Spleen (tissue), 7 donors: Measurements from ENCODE around the gene TSEN54.

Experiments
- POLR2A ChIP-seq, 3 donors: fragments of 450-650 bp; IDR thresholded peaks; one replicate each; pipeline ENCODE4 v1.5.1; 2017; ENCODE audit warnings: antibody characterized with exemption in 3 of 3, mild to moderate bottlenecking in 1 of 3
- POLR2AphosphoS5 ChIP-seq, 3 donors: sonication (generic); formaldehyde crosslinking; IDR thresholded peaks; one replicate each; pipeline ENCODE4 v1.5.1; 2017; ENCODE audit warnings: antibody characterized with exemption in 3 of 3
- TF ChIP-seq, protein P1 (sequence below), 11 experiments: fragments of 200-600 bp in 7 of 11; fragments of 450-650 bp in 4 of 11; sonication (generic) in 4 of 11; IDR thresholded peaks in 8 of 11; conservative IDR thresholded peaks in 3 of 11; 1 replicate in 7 of 11; 2 replicates in 4 of 11; pipeline versions ENCODE4 v1.4.0 to v1.8.0; 2016 to 2021; ENCODE audit warnings: antibody characterized with exemption in 11 of 11, inconsistent platforms in 4 of 11, mild to moderate bottlenecking in 1 of 11
- donor health status: DM: no; HTN: no; CAD: no; lungs with moderate emphysema.
- donor health status: DM: no; HTN: no; CAD: no.
- donor health status: DM: no; HTN: no; CAD: no.

DNA sequence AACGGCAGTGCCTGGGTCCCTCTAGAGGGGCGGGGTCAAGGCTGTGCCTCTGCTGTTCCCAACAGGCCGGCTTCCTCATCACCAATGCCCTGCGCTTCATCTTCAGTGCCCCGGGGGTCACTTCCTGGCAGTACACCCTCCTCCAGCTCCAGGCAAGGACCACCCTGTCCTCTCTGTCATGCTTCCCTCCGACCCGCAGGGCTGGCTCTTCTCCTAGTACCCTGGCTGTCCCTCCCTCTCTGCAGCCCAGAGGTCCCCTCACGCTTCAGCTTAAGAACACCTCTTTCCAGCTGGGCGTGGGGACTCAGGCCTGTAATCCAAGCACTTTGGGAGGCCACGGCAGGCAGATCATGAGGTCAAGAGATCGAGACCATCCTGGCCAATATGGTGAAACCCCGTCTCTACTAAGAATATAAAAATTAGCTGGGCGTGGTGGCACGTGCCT, 26.8 kb upstream of the TSEN54 start:
- TF ChIP-seq, protein P1, sequence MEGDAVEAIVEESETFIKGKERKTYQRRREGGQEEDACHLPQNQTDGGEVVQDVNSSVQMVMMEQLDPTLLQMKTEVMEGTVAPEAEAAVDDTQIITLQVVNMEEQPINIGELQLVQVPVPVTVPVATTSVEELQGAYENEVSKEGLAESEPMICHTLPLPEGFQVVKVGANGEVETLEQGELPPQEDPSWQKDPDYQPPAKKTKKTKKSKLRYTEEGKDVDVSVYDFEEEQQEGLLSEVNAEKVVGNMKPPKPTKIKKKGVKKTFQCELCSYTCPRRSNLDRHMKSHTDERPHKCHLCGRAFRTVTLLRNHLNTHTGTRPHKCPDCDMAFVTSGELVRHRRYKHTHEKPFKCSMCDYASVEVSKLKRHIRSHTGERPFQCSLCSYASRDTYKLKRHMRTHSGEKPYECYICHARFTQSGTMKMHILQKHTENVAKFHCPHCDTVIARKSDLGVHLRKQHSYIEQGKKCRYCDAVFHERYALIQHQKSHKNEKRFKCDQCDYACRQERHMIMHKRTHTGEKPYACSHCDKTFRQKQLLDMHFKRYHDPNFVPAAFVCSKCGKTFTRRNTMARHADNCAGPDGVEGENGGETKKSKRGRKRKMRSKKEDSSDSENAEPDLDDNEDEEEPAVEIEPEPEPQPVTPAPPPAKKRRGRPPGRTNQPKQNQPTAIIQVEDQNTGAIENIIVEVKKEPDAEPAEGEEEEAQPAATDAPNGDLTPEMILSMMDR (IDR thresholded peaks at IDR 0.05 in 8 of 11, conservative IDR thresholded peaks at IDR 0.05 in 3 of 11) = no peak
- TF ChIP-seq POLR2AphosphoS5 (IDR thresholded peaks at IDR 0.05) = no peak
- TF ChIP-seq POLR2A (IDR thresholded peaks at IDR 0.05) = no peak
